OCI-LY1 (cell line): ENCODE data around the gene MYLK3.

Experiments used
- H2AFZ ChIP-seq: fragments of 200-600 bp; sonication (generic), shearing (Covaris generic); 2 replicates; pipeline ENCODE4 v1.6.0; 2014; ENCODE audit warnings: antibody characterized with exemption, mild to moderate bottlenecking, low read length
- H3F3A ChIP-seq: fragments of 200-600 bp; sonication (generic), shearing (Covaris generic); 2 replicates; pipeline ENCODE4 v1.6.0; 2014; ENCODE audit warnings: mild to moderate bottlenecking, antibody characterized with exemption, low read length, moderate library complexity; ENCODE audit not compliant: insufficient read depth
- H3K27ac ChIP-seq: fragments of 200-600 bp; sonication (generic); 2 replicates; pipeline ENCODE4 v1.5.1; 2014; ENCODE audit warnings: low read length, mixed run types, mild to moderate bottlenecking, low read depth; ENCODE audit not compliant: poor library complexity, severe bottlenecking
- H3K27me3 ChIP-seq: fragments of 200-600 bp; sonication (generic); 2 replicates; pipeline ENCODE4 v1.6.0; 2014; ENCODE audit warnings: antibody characterized with exemption, mild to moderate bottlenecking, low read length, moderate library complexity; ENCODE audit not compliant: insufficient read depth
- H3K36me3 ChIP-seq: fragments of 200-600 bp; sonication (generic); 2 replicates; pipeline ENCODE4 v1.6.1; 2014; ENCODE audit warnings: mild to moderate bottlenecking, antibody characterized with exemption, low read length, moderate library complexity, mixed read lengths; ENCODE audit not compliant: insufficient read depth
- H3K4me1 ChIP-seq: fragments of 200-600 bp; sonication (generic); 2 replicates; pipeline ENCODE4 v1.5.1; 2014; ENCODE audit warnings: mild to moderate bottlenecking, low read length, moderate library complexity; ENCODE audit not compliant: insufficient read depth, severe bottlenecking
- H3K4me2 ChIP-seq: fragments of 200-600 bp; sonication (generic), shearing (Covaris generic); 2 replicates; pipeline ENCODE4 v1.6.1; 2014; ENCODE audit warnings: low read length
- H3K4me3 ChIP-seq: fragments of 200-600 bp; sonication (generic); 2 replicates; pipeline ENCODE4 v1.5.1; 2014; ENCODE audit warnings: low read length, low read depth, mild to moderate bottlenecking, mixed read lengths; ENCODE audit not compliant: poor library complexity, severe bottlenecking
- H3K79me2 ChIP-seq: fragments of 200-600 bp; shearing (Covaris generic); 2 replicates; pipeline ENCODE4 v1.6.1; 2016; ENCODE audit warnings: mixed run types, low read length, mixed read lengths; ENCODE audit not compliant: insufficient read depth
- H3K9ac ChIP-seq: fragments of 200-600 bp; sonication (generic), shearing (Covaris generic); 2 replicates; pipeline ENCODE4 v1.6.1; 2014; ENCODE audit warnings: mild to moderate bottlenecking, low read length, mixed read lengths
- H3K9me2 ChIP-seq: fragments of 200-600 bp; sonication (generic), shearing (Covaris generic); 2 replicates; pipeline ENCODE4 v1.6.1; 2014; ENCODE audit warnings: low read depth, mild to moderate bottlenecking, low read length, mixed read lengths
- H3K9me3 ChIP-seq: fragments of 200-600 bp; shearing (Covaris generic); 2 replicates; pipeline ENCODE4 v1.6.1; 2014; ENCODE audit warnings: low read length, mixed read lengths
- H4K20me1 ChIP-seq: fragments of 200-600 bp; sonication (generic), shearing (Covaris generic); 2 replicates; pipeline ENCODE4 v1.6.0; 2016; ENCODE audit warnings: mild to moderate bottlenecking, low read length; ENCODE audit not compliant: insufficient read depth
- CTCF ChIP-seq: fragments of 200-600 bp; sonication (generic), shearing (Covaris generic); IDR thresholded peaks from 2 replicates; pipeline ENCODE4 v1.5.1; 2017; ENCODE audit warnings: mild to moderate bottlenecking, antibody characterized with exemption, low read length, moderate library complexity, mixed read lengths
- EZH2 ChIP-seq: fragments of 200-600 bp; sonication (generic), shearing (Covaris generic); IDR thresholded peaks from 2 replicates; pipeline ENCODE4 v1.8.0; 2017; ENCODE audit warnings: borderline replicate concordance, mixed run types, mild to moderate bottlenecking, antibody characterized with exemption, low read length, moderate library complexity, mixed read lengths

MYLK3 gene

GRCh38 chr16:46715769-46716305, 32.3 kb downstream of the MYLK3 start:
- no peak overlapping the region; the same call in 1 of the 2 replicates for H3K4me2 ChIP-seq
- no peaks in the 10 kb centered on the region for H3K27me3 ChIP-seq
- H3K9me3 ChIP-seq, result no peaks in the 10 kb centered on the region
- no peaks in the 10 kb centered on the region for H4K20me1 ChIP-seq
- no peaks in the 10 kb centered on the region for H3K79me2 ChIP-seq
- H3K9me2 ChIP-seq, result no peaks in the 10 kb centered on the region
- peak overlapping the region; percentile 85 for H3K27ac ChIP-seq
- no peaks in the 10 kb centered on the region for H3F3A ChIP-seq
- H3K4me3 ChIP-seq, result no peak overlapping the region
- peaks cover 49% of the 10 kb centered on the region for H3K4me1 ChIP-seq
- TF ChIP-seq EZH2, result no peak
- no peak for TF ChIP-seq CTCF
- no peak overlapping the region for H2AFZ ChIP-seq
- no peaks in the 10 kb centered on the region for H3K36me3 ChIP-seq
- H3K9ac ChIP-seq, result no peak overlapping the region; the same call in 1 of the 2 replicates

- H3K36me3 ChIP-seq, result no peaks in the 10 kb centered on the region
- H3K9me3 ChIP-seq, result no peaks in the 10 kb centered on the region
- peaks cover 49% of the 10 kb centered on the region for H3K4me1 ChIP-seq
- no peak overlapping the region for H3K4me3 ChIP-seq
- no peak overlapping the region for H2AFZ ChIP-seq
- no peak overlapping the region; the same call in 1 of the 2 replicates for H3K9ac ChIP-seq
- H3F3A ChIP-seq, result no peaks in the 10 kb centered on the region
- H3K9me2 ChIP-seq, result no peaks in the 10 kb centered on the region
- no peaks in the 10 kb centered on the region for H3K27me3 ChIP-seq
- no peaks in the 10 kb centered on the region for H4K20me1 ChIP-seq
- peak overlapping the region; percentile 85 for H3K27ac ChIP-seq
- H3K4me2 ChIP-seq, result no peak overlapping the region
- no peak for TF ChIP-seq CTCF
- no peak for TF ChIP-seq EZH2
- H3K79me2 ChIP-seq, result no peaks in the 10 kb centered on the region
These were observed 33.1 kb downstream of the MYLK3 start for GRCh38 chr16:46714797-46715591.

- Histone ChIP-seq H3K9me3 (no peaks in the 10 kb centered on the region), H3K36me3 (no peaks in the 10 kb centered on the region), H3K27ac (peak overlapping the region; percentile 52), H3K9ac (no peak overlapping the region), H3F3A (no peaks in the 10 kb centered on the region), H3K4me3 (no peak overlapping the region), H2AFZ (no peak overlapping the region), H3K4me1 (peaks cover 49% of the 10 kb centered on the region), H3K27me3 (no peaks in the 10 kb centered on the region), H4K20me1 (no peaks in the 10 kb centered on the region), H3K9me2 (no peaks in the 10 kb centered on the region), H3K79me2 (no peaks in the 10 kb centered on the region), H3K4me2 (no peak overlapping the region)
- no peak for TF ChIP-seq CTCF
- TF ChIP-seq EZH2, result no peak
These were observed 34.5 kb downstream of the MYLK3 start for GRCh38 chr16:46713634-46714033.
